ENCODE results near the gene LTF.

The LTF gene

GRCh38 chr3:46464326-46465195, at the start of gene LTF:
Gene LTF, minus strand, starts transcription at chr3:46464905. Its CDS starts 38 bp downstream, at chr3:46464867.
- Histone ChIP-seq H3K36me3 (ENCODE audit: control insufficient read depth, insufficient read depth, low read length) (no peaks in the 10 kb centered on the region), H3K4me3 (ENCODE audit: low read depth, low read length) (peak within 1 kb of the TSS; percentile 55), H3K9me3 (ENCODE audit: control insufficient read depth, insufficient read depth, low read length) (no peaks in the 10 kb centered on the region), H3K27me3 (ENCODE audit: control insufficient read depth, insufficient read depth, low read length) (peaks cover 33% of the 10 kb centered on the region), H3K4me1 (ENCODE audit: control insufficient read depth, insufficient read depth, low read length) (peaks cover 3% of the 10 kb centered on the region), H3K9ac (ENCODE audit: low read depth, low read length) (no peak within 1 kb of the TSS)

GRCh38 chr3:46512191-46512749, 47.6 kb upstream of the LTF start:
- no peak overlapping the region for H3K9ac ChIP-seq (ENCODE audit: low read depth, low read length)
- H3K4me3 ChIP-seq (ENCODE audit: low read depth, low read length), result no peak overlapping the region
- no peaks in the 10 kb centered on the region for H3K4me1 ChIP-seq (ENCODE audit: control insufficient read depth, insufficient read depth, low read length)
- H3K27me3 ChIP-seq (ENCODE audit: control insufficient read depth, insufficient read depth, low read length), result no peaks in the 10 kb centered on the region
- H3K36me3 ChIP-seq (ENCODE audit: control insufficient read depth, insufficient read depth, low read length), result no peaks in the 10 kb centered on the region
- no peaks in the 10 kb centered on the region for H3K9me3 ChIP-seq (ENCODE audit: control insufficient read depth, insufficient read depth, low read length)

GRCh38 chr3:46509661-46510187, 45.0 kb upstream of the LTF start:
- H3K27me3 ChIP-seq (ENCODE audit: control insufficient read depth, insufficient read depth, low read length), result no peaks in the 10 kb centered on the region
- H3K4me1 ChIP-seq (ENCODE audit: control insufficient read depth, insufficient read depth, low read length), result peaks cover 2% of the 10 kb centered on the region
- H3K36me3 ChIP-seq (ENCODE audit: control insufficient read depth, insufficient read depth, low read length), result no peaks in the 10 kb centered on the region
- no peak overlapping the region for H3K9ac ChIP-seq (ENCODE audit: low read depth, low read length)
- H3K9me3 ChIP-seq (ENCODE audit: control insufficient read depth, insufficient read depth, low read length), result no peaks in the 10 kb centered on the region
- no peak overlapping the region for H3K4me3 ChIP-seq (ENCODE audit: low read depth, low read length)

- H3K36me3 ChIP-seq (ENCODE audit: control insufficient read depth, insufficient read depth, low read length), result no peaks in the 10 kb centered on the region
- peaks cover 2% of the 10 kb centered on the region for H3K4me1 ChIP-seq (ENCODE audit: control insufficient read depth, insufficient read depth, low read length)
- H3K4me3 ChIP-seq (ENCODE audit: low read depth, low read length), result no peak overlapping the region
- no peaks in the 10 kb centered on the region for H3K27me3 ChIP-seq (ENCODE audit: control insufficient read depth, insufficient read depth, low read length)
- no peak overlapping the region for H3K9ac ChIP-seq (ENCODE audit: low read depth, low read length)
- H3K9me3 ChIP-seq (ENCODE audit: control insufficient read depth, insufficient read depth, low read length), result no peaks in the 10 kb centered on the region
Measured at GRCh38 chr3:46508850-46509591, 44.3 kb upstream of the LTF start.

- H3K4me1 ChIP-seq (ENCODE audit: control insufficient read depth, insufficient read depth, low read length), result peaks cover 2% of the 10 kb centered on the region
- H3K9ac ChIP-seq (ENCODE audit: low read depth, low read length), result no peak overlapping the region
- no peaks in the 10 kb centered on the region for H3K36me3 ChIP-seq (ENCODE audit: control insufficient read depth, insufficient read depth, low read length)
- H3K27me3 ChIP-seq (ENCODE audit: control insufficient read depth, insufficient read depth, low read length), result no peaks in the 10 kb centered on the region
- no peaks in the 10 kb centered on the region for H3K9me3 ChIP-seq (ENCODE audit: control insufficient read depth, insufficient read depth, low read length)
- H3K4me3 ChIP-seq (ENCODE audit: low read depth, low read length), result no peak overlapping the region
Measured at GRCh38 chr3:46506526-46506925, 41.8 kb upstream of the LTF start.

GRCh38 chr3:46505953-46506352, 41.2 kb upstream of the LTF start:
- Histone ChIP-seq H3K4me3 (ENCODE audit: low read depth, low read length) (no peak overlapping the region), H3K9ac (ENCODE audit: low read depth, low read length) (no peak overlapping the region), H3K36me3 (ENCODE audit: control insufficient read depth, insufficient read depth, low read length) (no peaks in the 10 kb centered on the region), H3K4me1 (ENCODE audit: control insufficient read depth, insufficient read depth, low read length) (peaks cover 2% of the 10 kb centered on the region), H3K9me3 (ENCODE audit: control insufficient read depth, insufficient read depth, low read length) (no peaks in the 10 kb centered on the region), H3K27me3 (ENCODE audit: control insufficient read depth, insufficient read depth, low read length) (no peaks in the 10 kb centered on the region)

- H3K9ac ChIP-seq (ENCODE audit: low read depth, low read length), result no peak overlapping the region
- no peaks in the 10 kb centered on the region for H3K36me3 ChIP-seq (ENCODE audit: control insufficient read depth, insufficient read depth, low read length)
- no peaks in the 10 kb centered on the region for H3K27me3 ChIP-seq (ENCODE audit: control insufficient read depth, insufficient read depth, low read length)
- H3K9me3 ChIP-seq (ENCODE audit: control insufficient read depth, insufficient read depth, low read length), result no peaks in the 10 kb centered on the region
- H3K4me1 ChIP-seq (ENCODE audit: control insufficient read depth, insufficient read depth, low read length), result peaks cover 2% of the 10 kb centered on the region
- H3K4me3 ChIP-seq (ENCODE audit: low read depth, low read length), result no peak overlapping the region
Measured at GRCh38 chr3:46504789-46505188, 40.1 kb upstream of the LTF start.

GRCh38 chr3:46503200-46503874, 38.6 kb upstream of the LTF start:
- Histone ChIP-seq H3K36me3 (ENCODE audit: control insufficient read depth, insufficient read depth, low read length) (no peaks in the 10 kb centered on the region), H3K4me3 (ENCODE audit: low read depth, low read length) (no peak overlapping the region), H3K9me3 (ENCODE audit: control insufficient read depth, insufficient read depth, low read length) (no peaks in the 10 kb centered on the region), H3K27me3 (ENCODE audit: control insufficient read depth, insufficient read depth, low read length) (no peaks in the 10 kb centered on the region), H3K9ac (ENCODE audit: low read depth, low read length) (no peak overlapping the region), H3K4me1 (ENCODE audit: control insufficient read depth, insufficient read depth, low read length) (peaks cover 2% of the 10 kb centered on the region)

GRCh38 chr3:46501702-46502101, 37.0 kb upstream of the LTF start:
- H3K9ac ChIP-seq (ENCODE audit: low read depth, low read length), result no peak overlapping the region

GRCh38 chr3:46500656-46501635, 36.2 kb upstream of the LTF start:
- Histone ChIP-seq H3K9ac (ENCODE audit: low read depth, low read length) (no peak overlapping the region), H3K4me3 (ENCODE audit: low read depth, low read length) (no peak overlapping the region), H3K9me3 (ENCODE audit: control insufficient read depth, insufficient read depth, low read length) (no peaks in the 10 kb centered on the region), H3K27me3 (ENCODE audit: control insufficient read depth, insufficient read depth, low read length) (peaks cover 3% of the 10 kb centered on the region), H3K36me3 (ENCODE audit: control insufficient read depth, insufficient read depth, low read length) (no peaks in the 10 kb centered on the region), H3K4me1 (ENCODE audit: control insufficient read depth, insufficient read depth, low read length) (peaks cover 4% of the 10 kb centered on the region)

More at GRCh38 chr3:46501702-46502101, 37.0 kb upstream of the LTF start:
- Histone ChIP-seq H3K4me1 (ENCODE audit: control insufficient read depth, insufficient read depth, low read length) (peaks cover 2% of the 10 kb centered on the region), H3K27me3 (ENCODE audit: control insufficient read depth, insufficient read depth, low read length) (peaks cover 3% of the 10 kb centered on the region), H3K4me3 (ENCODE audit: low read depth, low read length) (no peak overlapping the region), H3K36me3 (ENCODE audit: control insufficient read depth, insufficient read depth, low read length) (no peaks in the 10 kb centered on the region), H3K9me3 (ENCODE audit: control insufficient read depth, insufficient read depth, low read length) (no peaks in the 10 kb centered on the region)
